GM18909 (cell line): ENCODE results near the gene MTMR12.
A peak's percentile ranks its signal among the peaks of the same experiment; 100 is the strongest.
"Not testable (repeated sequence)": the region's sequence is repeated elsewhere in the genome, so short reads cannot be mapped to it uniquely, and the experiment has no call there.

Source experiments
- ATAC-seq: cut with Tn5 transposase; IDR thresholded peaks from one replicate; pipeline ENCODE4 v1.9.1; 2021; ENCODE audit warnings: mild to moderate bottlenecking; ENCODE audit not compliant: unreplicated experiment, poor library complexity

The MTMR12 gene

GRCh38 chr5:32302835-32303754, 9.6 kb downstream of the MTMR12 start:
- no peak for ATAC-seq

DNA sequence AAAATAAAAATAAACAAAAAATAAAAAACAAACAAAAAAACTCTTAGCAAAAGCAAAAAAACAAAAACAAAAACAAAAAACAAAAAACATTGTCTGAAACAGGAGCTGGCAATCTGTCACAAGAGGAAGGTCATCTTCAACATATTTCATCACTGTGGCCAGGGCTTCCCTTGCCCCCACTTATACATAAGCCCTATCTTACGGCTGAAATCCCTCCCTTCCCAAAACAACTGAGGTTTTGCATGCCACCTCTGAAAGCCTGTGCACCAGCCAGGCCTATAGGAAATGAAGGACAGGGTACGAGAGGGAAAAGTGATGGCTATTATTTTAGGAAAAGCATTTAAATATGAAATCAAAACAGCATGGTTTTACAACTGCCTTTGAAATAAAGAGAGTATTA, 10.8 kb downstream of the MTMR12 start:
- no peak for ATAC-seq

DNA sequence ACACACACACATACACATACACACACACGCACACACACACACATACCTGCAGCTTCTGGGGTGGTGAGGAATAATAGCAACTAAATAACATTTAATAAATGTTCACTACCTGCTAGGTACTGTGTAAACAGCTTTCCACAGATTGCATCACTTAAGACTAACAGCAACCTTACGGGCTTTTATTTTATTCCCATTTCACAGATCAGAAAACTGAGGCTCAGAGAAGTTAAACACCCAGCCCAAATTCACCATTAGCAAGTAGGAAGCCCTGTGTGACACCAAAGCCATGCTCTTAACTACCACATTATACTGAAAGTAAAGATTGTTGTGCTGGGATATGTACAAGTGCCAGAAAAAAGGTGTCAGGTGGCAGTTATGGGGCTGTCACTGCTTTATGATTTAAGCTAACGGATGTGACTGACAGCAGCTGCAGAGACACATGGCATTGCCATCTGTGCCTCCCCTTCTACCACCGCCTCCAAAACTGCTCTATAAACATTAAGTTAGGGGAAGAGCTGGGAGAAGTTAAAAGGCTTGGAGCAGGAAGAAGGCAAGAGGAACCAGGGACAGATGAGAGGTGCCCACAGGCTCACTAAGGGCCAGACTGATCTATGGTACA, 13.6 kb downstream of the MTMR12 start:
- ATAC-seq = no peak

DNA sequence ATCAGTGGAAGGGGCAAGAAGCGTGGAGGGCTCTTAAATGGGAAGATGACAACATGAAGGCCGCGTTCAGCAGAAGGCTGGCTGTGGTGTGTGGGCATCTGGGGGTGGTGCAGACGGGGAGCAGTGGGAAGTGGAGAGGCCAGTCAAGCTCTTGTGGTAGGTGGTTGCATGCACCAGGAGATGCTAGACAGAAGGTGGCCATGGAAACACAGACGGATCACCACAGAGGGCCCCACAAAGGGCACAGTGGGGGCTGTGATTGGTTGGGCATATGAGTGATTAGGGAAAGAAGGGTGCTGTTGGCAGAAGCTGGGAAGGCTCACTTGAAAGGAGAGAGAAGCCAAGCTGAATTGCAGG, 14.7 kb downstream of the MTMR12 start:
- ATAC-seq = peak; percentile 74

DNA sequence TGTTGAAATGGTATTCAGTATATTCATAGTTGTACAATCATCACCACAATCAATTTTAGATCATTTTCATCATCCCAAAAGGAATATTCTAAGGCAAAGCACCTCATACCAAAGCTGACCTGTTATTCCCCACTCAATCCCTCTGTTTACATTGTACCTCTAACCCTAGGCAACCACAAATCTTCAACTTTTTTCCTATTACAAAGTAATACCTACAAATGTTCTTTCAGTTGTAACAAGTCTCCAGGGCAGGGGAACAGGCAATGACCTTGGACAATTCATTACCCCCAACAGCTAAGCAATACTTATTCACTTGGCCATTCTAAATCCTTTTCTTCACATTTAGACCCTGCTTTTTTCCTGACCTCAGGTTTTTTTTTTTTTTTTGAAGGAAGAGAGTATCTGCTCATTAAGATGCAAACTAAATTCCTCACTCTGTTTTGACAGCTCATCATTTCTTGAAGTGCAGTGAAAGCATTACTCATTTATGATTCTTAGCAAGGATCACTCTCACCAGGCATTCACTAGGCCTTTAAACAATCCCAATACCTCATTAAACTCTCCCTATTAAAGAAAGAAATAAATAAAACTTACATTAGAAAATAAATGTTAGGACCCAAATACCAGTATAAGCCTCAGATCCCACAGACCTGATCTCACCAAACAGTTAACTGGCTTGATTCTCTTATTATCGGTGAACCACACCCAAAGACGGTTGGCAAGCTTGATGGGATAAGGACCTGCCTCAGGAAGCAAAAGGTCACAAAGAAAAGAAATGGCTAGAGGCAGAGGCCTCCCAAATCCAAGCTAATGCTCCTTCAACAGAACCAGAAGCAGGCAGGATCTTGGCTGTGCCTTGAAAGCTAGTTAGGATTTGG, 15.3 kb downstream of the MTMR12 start:
- ATAC-seq = no peak

GRCh38 chr5:32295966-32296772, 16.6 kb downstream of the MTMR12 start:
- ATAC-seq = not testable (repeated sequence)

DNA sequence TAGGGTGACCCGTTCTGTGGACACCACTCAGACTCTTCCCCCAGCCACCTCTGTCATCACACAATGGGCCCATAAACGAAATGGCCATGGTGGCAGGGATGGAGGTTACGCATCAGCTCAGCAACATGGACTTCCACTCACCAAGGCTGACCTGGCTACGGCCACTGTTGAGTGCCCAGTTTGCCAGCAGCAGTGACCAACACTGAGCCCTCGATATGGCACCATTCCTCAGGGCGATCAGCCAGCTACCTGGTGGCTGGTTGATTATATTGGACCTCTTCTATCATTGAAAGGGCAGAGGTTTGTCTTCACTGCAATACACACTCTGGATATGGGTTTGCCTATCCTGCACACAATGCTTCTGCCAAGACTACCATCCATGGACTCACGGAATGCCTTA, 21.1 kb downstream of the MTMR12 start:
- no peak for ATAC-seq

GRCh38 chr5:32290922-32291321, 21.8 kb downstream of the MTMR12 start:
- ATAC-seq = peak; percentile 75

- ATAC-seq = not testable (repeated sequence)
Observed at GRCh38 chr5:32290501-32290900, 22.2 kb downstream of the MTMR12 start.

DNA sequence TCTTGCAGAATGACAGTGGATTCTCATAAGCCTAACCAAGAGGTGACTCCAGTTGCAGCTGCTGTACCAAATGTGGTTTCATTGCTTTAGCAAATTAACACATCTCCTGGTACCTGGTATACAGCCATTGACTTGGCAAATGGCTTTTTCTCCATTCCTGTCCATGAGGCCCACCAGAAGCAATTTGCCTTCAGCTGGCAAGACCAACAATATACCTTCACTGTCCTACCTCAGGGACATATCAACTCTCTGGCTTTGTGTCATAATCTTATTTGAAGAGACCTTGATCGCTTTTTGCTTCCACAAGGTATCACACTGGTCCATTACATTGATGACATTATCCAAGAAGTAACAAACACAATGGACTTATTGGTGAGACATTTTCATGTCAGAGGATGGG, 22.8 kb downstream of the MTMR12 start:
- not testable (repeated sequence) for ATAC-seq

GRCh38 chr5:32288135-32288534, 24.6 kb downstream of the MTMR12 start:
- ATAC-seq = not testable (repeated sequence)

- ATAC-seq = not testable (repeated sequence)
Observed at GRCh38 chr5:32287525-32287924, 25.2 kb downstream of the MTMR12 start.

- no peak for ATAC-seq
Observed at GRCh38 chr5:32285510-32286138, 27.1 kb downstream of the MTMR12 start.

GRCh38 chr5:32283539-32284377, 29.0 kb downstream of the MTMR12 start:
- peak; percentile 46 for ATAC-seq

DNA sequence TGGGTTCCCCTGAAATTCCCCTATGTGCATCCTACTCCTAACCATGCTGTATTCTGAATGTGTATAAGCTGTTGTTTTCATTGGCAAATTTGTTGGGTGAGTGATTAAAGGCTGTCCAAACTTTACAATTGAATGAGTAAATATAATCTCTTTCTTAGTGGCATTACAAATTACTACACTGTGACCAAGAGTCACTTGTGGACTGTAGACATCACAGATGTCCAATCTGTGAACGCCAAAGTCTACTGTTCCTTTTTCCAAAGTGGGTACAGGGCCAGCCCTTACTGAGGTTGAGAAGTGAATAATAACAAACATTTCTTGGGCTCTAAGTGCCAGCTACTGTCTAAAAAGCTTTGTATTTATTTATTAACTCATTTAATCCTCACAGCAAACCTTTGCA, 29.7 kb downstream of the MTMR12 start:
- no peak for ATAC-seq

GRCh38 chr5:32282633-32283032, 30.1 kb downstream of the MTMR12 start:
- no peak for ATAC-seq

GRCh38 chr5:32281378-32282133, 31.2 kb downstream of the MTMR12 start:
- not testable (repeated sequence) for ATAC-seq

- ATAC-seq = peak; percentile 90
Observed at GRCh38 chr5:32280656-32281081, 32.1 kb downstream of the MTMR12 start.
